GM21423 (cell line): ENCODE data around the gene PUS3.
A peak's percentile ranks its signal among the peaks of the same experiment; 100 is the strongest.
"Not testable (repeated sequence)": the region's sequence is repeated elsewhere in the genome, so short reads cannot be mapped to it uniquely, and the experiment has no call there.

Experiments
- ATAC-seq: cut with Tn5 transposase; IDR thresholded peaks from one replicate; pipeline ENCODE4 v1.9.1; 2021; ENCODE audit warnings: mild to moderate bottlenecking, moderate library complexity; ENCODE audit not compliant: unreplicated experiment

The PUS3 gene

DNA sequence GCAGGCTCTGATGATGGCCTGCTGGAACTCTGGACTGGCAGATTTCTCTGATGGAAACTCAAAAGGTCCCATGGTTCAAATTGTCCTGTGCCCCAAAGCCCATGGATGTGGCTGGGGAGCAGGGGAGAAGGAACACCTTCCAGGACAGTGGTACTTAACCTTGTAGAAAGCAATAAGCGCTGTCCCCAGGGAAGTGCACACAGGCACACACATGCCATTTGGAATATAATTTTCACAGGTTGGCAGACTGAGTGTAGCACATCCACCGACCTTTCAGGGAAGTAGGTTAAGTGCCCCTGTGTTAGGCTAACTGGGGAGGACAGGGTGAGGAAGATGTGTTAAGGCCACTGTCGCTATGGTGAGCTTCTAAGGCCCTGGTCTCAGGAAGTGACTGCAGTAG, 19.1 kb upstream of the PUS3 start:
- no peak for ATAC-seq

DNA sequence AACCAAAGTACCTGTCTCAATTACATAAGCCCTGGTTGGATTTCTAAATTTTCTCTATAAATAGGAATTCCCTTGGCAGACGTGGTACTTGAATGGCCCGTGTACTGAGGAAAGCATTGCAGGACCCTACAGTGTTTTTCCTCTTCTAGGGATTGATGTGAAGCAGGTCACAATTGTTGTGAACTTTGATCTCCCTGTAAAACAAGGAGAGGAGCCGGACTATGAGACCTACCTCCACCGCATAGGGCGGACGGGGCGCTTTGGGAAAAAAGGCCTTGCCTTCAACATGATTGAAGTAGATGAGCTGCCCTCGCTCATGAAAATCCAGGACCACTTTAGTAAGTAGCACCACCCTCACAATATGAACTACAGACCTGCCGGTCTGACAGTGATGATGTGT, 18.0 kb upstream of the PUS3 start:
- no peak for ATAC-seq

DNA sequence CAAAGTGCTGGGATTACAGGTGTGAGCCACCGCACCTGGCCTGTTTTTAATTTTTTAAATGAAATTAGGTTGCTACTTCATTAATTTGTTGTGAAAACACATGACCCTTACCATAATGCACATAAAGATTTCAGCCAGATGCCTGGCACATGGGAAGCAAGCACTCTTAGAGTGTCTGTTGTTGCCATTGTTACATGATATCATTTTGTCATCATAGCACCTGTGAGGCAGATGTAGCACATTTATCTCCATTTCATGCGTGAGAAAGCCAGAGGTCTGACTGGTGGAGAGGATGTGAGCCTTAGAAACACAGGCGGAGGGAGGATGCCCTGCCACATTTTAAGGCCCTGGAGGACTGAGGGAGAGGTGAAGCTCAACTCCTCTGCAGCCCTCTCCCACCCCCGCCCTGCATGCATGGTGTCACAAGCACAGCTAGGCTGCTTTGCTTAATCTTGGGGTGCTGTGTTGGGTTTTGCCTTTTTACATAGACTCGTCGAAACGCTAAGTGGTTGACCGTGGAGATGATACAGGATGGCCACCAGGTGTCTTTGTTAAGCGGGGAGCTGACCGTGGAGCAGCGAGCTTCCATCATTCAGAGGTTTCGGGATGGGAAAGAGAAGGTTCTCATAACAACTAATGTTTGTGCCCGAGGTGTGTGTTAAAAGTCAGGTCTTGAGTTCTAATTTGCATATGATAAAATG, 15.3 kb upstream of the PUS3 start:
- ATAC-seq: no peak

DNA sequence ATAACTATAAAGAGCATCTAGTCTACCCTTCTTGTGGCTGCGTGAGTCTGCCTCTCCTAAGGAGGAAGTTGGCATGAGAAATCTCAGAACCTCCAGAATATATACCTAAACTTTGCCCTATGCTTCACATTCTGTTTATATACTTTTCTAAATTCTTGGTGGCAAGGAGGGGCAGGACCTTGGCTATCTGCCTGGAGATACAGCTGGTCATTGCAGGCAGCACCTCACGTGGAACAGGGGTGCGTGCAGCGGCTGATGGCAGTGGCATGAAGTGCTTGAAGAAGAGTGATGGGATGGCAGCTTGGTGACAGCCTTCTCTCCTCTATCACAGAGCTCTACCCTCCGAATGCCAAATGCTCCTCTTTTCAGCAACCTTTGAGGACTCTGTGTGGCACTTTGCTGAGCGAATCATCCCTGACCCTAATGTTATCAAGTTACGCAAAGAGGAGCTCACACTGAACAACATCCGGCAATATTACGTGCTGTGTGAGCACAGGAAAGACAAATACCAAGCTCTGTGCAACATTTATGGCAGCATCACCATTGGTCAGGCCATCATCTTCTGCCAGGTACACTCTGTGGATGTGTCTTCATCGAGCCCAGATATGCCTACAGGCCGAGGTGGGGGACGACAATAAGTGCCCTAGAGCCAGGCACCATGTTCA, 13.8 kb upstream of the PUS3 start:
- no peak for ATAC-seq

DNA sequence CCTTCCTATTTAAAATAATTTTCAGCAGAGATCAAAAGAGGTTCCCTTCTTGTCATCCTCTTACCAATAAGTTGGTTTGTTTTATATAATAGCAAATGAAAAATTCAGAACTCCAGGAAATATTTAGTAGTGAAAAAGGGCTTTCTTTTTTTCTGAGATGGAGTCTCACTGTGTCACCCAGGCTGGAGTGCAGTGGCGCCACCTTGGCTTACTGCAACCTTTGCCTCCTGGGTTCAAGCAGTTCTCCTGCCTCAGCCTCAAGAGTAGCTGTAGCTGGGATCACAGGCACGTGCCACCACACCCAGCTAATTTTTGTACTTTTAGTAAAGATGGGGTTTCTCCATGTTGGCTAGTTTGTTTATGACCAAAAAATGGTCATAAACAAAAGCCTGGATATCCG, 11.6 kb upstream of the PUS3 start:
- not testable (repeated sequence) for ATAC-seq

DNA sequence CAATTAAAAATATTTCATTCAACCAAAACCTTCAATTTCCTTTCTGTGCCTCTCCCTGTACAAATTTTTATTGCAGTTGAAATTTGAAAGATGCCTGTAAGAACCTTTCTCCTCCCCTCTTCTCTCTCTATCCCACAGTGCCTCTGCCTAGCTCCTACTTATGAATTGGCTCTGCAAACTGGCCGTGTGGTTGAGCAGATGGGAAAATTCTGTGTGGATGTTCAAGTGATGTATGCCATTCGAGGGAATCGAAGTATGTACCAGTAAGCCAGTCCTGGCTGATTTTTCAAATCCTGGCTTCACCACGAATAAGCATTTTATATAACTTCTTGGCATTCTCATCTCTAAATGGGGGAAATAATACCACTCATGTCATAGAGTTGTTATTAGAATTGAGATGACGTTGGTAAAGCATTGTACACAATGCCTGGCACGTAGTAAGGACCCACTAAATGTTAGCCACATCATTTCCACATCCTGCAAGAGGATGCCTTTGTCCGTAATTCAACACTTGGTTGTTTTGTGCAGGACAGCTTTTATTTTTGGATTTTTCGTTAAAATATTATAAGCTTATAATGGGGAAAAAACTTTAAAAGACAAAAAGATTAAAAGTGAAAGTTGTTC, 7.3 kb upstream of the PUS3 start:
- ATAC-seq: no peak

DNA sequence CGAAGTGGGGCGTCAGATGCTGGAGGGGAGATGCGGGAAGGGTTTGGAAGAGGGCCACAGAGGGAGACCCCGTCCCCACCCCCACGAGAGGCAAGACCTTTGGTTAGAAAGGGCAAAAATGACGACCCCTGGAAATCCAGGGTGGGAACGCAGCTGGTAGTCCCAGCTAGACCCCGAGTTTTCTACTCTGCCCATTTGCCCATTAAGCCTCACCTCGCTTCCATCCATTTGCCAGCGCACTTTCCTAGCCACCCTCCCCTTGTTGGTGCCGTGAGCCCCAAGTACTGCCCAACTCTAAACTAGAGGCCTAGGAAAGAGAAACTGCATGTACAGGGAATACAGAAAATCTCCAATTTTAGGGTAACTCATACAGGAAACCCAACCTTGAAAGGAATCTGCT, 1.7 kb upstream of the PUS3 start:
- ATAC-seq: no peak

DNA sequence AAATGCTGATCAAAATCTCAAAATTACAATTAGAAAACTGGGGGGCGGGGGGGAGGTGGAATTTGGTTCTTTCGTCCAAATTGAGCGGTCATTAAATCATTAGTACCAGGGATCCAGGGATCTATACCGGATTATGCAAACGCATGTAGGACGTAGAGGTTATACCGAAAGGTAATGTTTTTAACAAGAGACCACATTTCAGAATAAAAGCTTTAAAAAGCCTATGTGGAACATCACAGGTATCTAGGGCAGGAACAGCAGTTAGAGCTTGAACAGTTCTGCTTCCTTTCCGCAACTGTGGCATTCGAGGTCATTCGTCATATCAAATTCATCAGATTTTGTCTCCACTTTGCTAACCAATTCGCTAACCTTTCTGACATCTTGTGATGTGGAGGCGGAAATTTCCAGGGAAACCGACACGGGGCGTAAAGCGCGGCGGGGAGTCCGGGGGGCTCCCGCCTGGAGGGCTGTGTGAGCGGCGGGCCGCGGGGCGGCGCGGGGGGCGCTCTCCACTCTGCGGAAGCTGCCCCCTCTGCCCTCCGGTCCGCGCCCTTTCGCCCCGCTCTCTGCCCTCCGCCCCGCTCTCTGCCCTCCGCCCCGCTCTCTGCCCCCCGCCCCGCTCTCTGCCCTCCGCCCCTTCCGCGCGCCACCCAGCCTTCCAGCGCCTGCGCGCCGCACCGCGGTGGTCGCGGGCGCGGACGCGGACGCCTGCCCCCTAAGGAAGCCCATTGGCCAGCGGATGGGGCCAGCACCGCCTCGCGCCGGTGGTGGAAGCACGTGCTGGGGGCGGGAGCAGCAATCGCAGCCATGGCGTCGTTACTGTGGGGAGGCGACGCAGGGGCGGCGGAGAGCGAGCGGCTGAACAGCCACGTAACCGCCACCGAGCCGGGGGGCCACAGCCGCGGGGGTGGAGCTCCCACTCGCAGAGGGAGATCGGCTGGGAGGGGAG, 979 bp upstream of the PUS3 start, which contains the start of gene DDX25:
Gene DDX25 (plus strand): TSS at position 798 of the 949 bp plus-strand sequence. CDS start 10 bp downstream, at position 808.
- ATAC-seq: no peak

DNA sequence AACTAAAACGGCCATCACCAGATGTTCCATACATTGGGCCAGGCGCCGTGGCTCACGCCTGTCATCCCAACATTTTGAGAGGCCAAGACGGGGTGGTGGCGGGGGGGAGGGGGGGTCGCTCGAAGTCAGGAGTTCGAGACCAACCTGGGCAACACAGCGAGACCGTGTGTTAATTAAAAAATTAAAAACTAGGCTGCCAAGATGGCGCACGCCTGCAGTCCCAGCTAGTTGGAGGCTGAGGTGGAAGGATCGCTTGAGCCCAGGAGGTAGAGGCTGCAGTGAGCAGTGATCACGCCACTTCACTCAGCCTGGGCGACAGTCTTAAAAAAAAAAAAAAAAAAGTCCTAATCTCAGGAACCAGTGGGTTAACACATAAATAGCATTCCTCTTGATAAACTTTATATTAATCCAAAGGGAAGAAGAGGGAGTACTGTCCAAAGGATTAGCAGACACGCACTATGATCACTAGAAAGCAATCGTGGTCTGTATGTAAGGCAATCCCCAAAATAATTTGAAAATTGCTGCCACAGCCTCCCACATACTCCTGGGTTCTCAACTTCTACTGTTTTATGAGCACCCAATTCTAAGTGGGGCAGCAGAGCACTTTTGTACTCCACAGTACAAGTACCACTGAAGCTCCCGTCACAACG, 604 bp downstream of the PUS3 start:
- no peak for ATAC-seq

DNA sequence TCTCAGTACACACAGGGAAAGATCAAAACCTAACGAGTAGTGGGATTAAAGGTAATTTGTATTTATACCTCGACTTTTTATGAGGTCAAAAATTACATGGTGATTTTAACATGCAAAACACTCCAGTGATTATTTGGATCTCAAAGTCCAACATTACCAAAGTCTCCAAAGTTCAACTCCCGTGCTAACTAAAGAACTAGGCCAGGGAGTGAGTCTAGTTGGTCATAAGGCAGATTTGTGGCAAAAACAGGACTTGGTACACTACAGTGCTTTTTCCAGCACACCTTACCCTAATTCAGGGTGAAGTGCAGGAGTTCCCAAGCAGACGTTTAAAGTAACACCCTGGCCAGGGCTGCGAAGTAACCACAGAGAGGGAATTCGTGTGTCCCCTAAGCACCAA, 1.1 kb downstream of the PUS3 start:
- ATAC-seq: no peak

DNA sequence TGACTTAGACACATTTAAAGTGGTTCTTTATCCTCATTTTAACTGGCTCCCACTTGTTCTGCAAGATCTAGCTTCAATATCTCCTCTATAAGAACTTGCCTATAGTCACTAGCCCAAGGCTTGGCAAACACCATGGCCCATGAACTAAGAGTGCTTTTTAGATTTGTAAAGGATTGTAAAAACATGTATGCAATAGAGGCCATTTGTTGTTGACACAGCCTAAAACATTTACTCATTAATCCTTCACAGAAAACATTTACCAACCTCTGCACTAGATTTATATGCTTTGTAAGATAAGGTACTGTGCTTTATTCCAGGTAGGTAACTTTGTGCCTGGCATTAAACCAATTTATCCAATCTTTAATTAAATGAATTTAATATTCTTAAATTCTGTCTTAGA, 10.0 kb downstream of the PUS3 start:
- no peak for ATAC-seq

DNA sequence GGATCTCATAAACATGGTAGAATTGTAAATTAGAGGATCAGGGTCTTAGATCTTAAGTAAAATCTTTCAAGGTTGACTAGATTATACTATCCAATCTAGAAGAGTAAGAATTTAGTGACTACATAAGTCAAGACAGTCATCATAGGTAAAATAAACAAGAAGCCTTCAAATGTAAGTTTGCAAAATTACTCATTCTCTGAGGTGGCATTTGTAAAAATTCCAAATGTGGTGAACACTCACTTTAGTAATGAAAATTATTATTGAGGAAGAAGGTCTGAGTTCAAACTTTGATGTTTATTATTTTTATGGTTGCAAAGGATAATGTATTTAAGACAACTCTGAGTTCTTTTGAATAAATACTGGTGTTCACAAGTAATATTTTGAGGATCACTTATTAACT, 10.9 kb downstream of the PUS3 start:
- ATAC-seq: no peak

DNA sequence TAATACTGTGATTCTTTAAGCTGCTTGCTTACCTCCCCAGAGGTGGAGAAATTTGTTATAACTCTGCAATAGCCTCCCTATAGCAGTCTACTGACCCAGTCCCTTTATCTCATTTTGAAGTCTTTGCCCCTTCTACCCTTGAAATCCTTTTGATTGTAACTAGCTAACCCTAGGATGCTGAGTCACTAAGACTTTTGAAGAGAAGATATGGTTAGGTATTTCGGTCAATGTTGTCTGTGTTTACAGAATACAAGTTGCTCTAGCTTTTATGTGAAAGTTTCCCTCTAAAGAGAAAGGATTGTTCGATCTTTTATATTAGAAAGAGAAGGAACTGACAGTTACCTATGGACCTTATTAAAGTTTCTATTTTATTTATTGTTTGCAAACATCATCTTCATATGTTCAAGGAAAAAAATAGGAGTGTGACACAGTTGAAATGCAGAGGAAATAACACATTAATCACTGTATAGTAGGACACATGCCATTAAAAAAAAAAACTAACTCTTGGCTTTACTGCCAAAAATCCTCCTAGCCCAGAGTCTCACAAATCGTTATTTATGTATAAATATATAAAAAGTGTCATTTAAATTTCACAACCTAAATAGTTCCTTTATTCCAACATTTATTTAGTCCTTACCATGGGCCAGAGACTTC, 12.4 kb downstream of the PUS3 start:
- no peak for ATAC-seq

DNA sequence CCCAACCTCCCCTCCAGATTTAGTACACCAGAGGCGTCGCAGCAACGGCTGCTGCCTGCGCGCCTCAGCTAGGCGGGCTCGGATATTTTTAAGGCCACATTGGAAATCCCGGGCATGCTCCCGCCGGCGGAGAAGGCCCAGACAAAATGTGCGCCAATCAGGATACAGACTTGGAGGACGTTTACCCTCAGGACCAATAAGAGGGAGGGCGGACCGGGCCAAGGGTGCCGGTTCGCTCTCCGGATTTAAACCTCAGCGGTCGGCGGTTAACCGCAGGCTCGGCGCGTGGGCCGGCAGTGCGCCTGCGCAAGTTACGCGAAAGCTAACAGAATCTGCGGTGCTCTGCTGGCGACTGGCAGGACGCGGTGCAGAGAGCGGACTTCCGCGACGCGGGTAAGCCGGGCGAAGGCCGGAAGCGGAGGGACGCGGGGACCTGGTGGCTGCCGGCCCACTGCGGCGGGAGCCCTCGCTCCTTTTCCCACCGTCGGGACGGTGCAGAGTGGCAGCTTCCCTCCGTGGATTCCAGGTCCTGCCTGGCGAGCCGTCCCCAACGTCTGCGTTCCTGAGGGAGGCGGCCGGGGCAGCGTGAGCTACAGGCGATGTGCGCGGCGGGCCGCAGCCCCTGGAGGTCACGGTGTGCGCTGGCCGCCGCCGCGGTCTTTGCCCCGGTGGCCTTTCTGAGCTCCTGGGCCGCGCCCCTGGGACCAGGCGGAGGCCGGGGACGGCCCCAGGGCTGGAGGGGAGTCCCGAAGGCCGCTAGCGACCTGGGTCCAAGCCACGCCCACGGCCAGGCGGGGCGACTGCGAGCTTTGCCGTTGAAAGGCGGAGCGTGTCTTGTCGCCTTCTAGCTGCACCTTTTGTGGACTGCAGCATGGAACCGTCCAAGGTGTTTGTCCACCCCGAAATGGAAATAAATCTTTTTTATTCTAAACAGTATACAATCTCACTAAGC, 15.4 kb downstream of the PUS3 start, which contains the start of gene HYLS1:
Gene HYLS1 (plus strand): TSS at position 296 of the 952 bp plus-strand sequence. CDS start 11,701 bp downstream, outside the sequence.
- ATAC-seq: peak; percentile 81

DNA sequence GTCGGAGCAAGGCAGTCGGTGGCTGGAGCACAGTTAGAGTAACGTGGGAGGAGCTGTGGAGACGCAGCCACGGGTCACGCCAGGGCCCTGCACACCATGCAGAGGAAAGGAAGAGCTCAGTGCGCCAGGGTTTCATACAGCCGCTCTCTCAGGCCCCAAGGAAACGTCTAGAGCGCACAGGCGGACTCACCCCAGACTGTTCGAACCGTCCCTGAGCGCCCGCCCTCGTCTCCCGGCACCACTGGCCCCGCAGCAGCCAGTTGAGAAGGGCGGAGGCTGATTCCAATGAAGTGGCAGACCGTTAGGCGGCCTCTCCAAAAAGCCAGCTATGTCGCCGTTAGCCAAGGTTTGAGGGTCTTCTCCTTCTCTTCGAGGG, 16.0 kb downstream of the PUS3 start:
- peak; percentile 17 for ATAC-seq

DNA sequence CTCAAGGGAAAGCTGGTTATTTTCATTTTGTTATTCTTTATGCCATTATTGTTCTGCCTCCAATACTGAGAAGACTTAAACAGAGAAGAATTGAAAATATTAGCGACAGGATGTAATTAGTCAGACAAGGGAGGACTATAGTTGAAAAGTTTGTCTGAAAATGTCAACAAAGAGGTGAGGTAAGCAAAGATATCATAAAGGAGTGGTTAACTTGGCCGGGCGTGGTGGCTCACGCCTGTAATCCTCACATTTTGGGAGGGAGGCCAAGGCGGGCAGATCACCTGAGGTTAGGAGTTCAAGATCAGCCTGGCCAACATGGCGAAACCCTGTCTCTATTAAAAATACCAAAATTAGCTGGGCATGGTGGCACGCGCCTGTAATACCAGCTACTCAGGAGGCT, 19.6 kb downstream of the PUS3 start:
- ATAC-seq: no peak

DNA sequence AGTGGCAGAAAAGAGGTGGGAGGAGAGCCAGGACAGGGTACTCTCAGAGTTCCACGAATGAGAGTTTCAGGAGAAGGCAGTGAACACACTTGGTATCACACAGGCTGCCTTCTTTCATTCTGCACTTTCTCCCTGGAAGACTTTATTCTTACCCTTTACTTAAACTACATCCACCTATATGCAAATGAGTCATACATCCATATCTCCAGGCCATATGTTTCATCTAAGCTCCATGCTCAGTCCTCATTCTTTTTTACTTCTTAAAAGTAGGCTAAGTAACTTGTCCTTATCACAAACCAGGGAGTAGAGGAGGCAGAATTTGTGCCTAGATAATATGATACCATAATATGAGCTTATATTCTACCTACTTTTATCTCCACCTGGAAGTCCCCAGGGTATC, 21.7 kb downstream of the PUS3 start:
- no peak for ATAC-seq

DNA sequence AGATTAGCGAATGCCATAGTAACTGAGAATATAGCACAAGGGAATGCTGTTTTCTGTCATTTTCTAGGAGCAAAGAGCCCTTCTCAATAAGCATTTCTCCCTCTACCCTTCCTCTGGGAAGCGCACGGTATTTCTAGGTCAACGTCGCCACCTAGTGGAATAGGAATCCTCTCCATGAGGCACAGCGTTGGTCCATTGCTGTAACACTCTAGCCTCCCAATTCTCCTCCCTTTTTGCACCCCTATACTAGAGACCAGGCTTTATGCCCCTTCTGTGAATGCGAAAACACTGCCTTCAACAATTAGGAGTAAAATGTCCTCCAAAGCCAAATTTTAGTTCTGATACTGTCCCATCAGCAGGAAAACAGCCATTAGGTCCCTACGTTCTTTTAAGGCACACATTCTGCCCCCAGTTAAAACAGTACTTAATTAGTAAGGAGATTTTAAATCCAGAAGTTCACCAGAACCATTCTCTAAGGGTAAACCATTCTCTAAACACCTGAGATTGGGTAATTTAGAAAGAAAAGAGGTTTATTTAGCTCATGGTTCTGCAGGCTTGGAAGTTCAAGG, 28.4 kb downstream of the PUS3 start:
- peak; percentile 83 for ATAC-seq
